Type B pancreatic cell (in vitro differentiated cells): ENCODE results near the gene TAS2R31. TPM values are rescaled to one million over a fixed set of nuclear protein-coding genes. Genes with fewer than 3 reads are reported as not detected.

Source experiments
- DNase-seq: peaks from one replicate; pipeline ENCODE4 v3.0.0; 2021; ENCODE audit warnings: mixed read lengths; ENCODE audit not compliant: unreplicated experiment; ENCODE audit errors: extremely low spot score
- H3K27ac Mint-ChIP-seq: 2 replicates; pipeline ENCODE4 v1.8.0; 2021; ENCODE audit warnings: mild to moderate bottlenecking, mixed read lengths
- H3K27me3 Mint-ChIP-seq: 2 replicates; pipeline ENCODE4 v1.8.0; 2021; ENCODE audit warnings: mixed read lengths
- H3K36me3 Mint-ChIP-seq: 2 replicates; pipeline ENCODE4 v1.8.0; 2021; ENCODE audit warnings: mixed read lengths
- H3K4me1 Mint-ChIP-seq: one replicate; pipeline ENCODE4 v1.8.0; 2021; ENCODE audit warnings: mixed read lengths; ENCODE audit not compliant: unreplicated experiment
- H3K4me3 Mint-ChIP-seq: 2 replicates; pipeline ENCODE4 v1.8.0; 2021; ENCODE audit warnings: mild to moderate bottlenecking, mixed read lengths
- H3K9me3 Mint-ChIP-seq: 2 replicates; pipeline ENCODE4 v1.8.0; 2021; ENCODE audit warnings: mixed read lengths
- CTCF ChIP-seq: fragments of 200-600 bp; sonication (generic); conservative IDR thresholded peaks from 2 replicates; pipeline ENCODE4 v1.5.0; 2021; ENCODE audit warnings: antibody characterized with exemption, mild to moderate bottlenecking
- total RNA-seq: library from RNA; stranded (reverse); gene quantifications from 2 replicates; pipeline ENCODE4 v1.2.1, GENCODE V29; 2021; ENCODE audit warnings: low replicate concordance

The TAS2R31 gene
- total RNA-seq, 1 donor from 2014 or later, result 4.3 TPM

- peaks cover 41% of the 10 kb centered on the region for H3K36me3 Mint-ChIP-seq
- no peaks in the 10 kb centered on the region for H3K9me3 Mint-ChIP-seq
- no peak for TF ChIP-seq CTCF
- no peaks in the 10 kb centered on the region for H3K27me3 Mint-ChIP-seq
- DNase-seq, result no peak
- peaks cover 3% of the 10 kb centered on the region for H3K4me1 Mint-ChIP-seq
- no peak overlapping the region for H3K4me3 Mint-ChIP-seq
- no peak overlapping the region for H3K27ac Mint-ChIP-seq
Measured at GRCh38 chr12:11016937-11017336, 14.3 kb downstream of the TAS2R31 start.

- no peak overlapping the region for H3K4me3 Mint-ChIP-seq
- no peak for DNase-seq
- H3K4me1 Mint-ChIP-seq, result peaks cover 3% of the 10 kb centered on the region
- H3K9me3 Mint-ChIP-seq, result no peaks in the 10 kb centered on the region
- no peak overlapping the region for H3K27ac Mint-ChIP-seq
- H3K27me3 Mint-ChIP-seq, result no peaks in the 10 kb centered on the region
- peaks cover 41% of the 10 kb centered on the region for H3K36me3 Mint-ChIP-seq
- TF ChIP-seq CTCF, result no peak
Measured at GRCh38 chr12:11015775-11016430, 15.3 kb downstream of the TAS2R31 start.

DNA sequence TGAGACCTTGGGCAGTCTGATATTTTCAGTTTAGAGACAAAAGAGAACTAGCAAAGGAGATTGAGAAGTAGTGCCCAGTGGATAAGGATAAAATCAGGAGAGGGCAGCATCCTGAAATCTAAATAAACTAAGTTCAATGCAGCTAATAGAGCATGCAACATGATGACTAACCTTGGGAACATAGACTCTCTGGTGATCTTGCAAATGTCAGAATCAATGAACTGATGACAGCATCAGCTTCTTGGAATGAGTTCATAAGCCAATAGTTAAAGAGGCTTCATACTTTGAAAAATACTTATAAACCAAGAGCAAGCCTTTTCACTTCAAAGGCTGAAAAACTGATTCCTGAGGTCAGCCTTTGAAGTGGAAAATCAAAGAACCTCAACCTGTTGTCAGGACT, 17.0 kb downstream of the TAS2R31 start:
- Mint-ChIP-seq H3K27me3 (no peaks in the 10 kb centered on the region), H3K27ac (no peak overlapping the region)
- no peak for TF ChIP-seq CTCF

GRCh38 chr12:11007608-11008007, 23.6 kb downstream of the TAS2R31 start:
- TF ChIP-seq CTCF, result no peak
- no peak overlapping the region for H3K4me3 Mint-ChIP-seq
- no peaks in the 10 kb centered on the region for H3K4me1 Mint-ChIP-seq
- no peak overlapping the region for H3K27ac Mint-ChIP-seq
- H3K9me3 Mint-ChIP-seq, result no peaks in the 10 kb centered on the region
- H3K27me3 Mint-ChIP-seq, result no peaks in the 10 kb centered on the region
- peaks cover 19% of the 10 kb centered on the region for H3K36me3 Mint-ChIP-seq
- no peak for DNase-seq

More for the DNA sequence above, 17.0 kb downstream of the TAS2R31 start:
- Mint-ChIP-seq H3K36me3 (peaks cover 34% of the 10 kb centered on the region), H3K4me1 (peaks cover 3% of the 10 kb centered on the region), H3K9me3 (no peaks in the 10 kb centered on the region), H3K4me3 (no peak overlapping the region)
- no peak for DNase-seq

DNA sequence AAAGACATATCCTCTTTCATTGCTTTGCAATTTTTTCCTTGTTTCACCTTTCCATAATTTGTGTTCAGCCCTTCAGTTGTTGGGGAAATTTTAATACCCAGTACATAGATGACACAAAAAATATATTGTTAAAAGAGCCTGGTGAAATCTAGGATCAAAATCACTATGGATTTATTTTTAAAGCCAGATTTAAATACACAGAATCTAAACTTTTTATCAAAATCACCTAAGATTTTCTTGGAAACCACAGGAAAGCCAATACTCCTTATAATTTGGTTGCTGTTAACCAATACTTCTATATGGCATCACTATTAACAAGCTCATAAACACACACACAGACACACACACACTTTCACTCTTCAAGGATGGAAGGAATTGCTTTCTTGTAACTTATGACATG, 33.0 kb downstream of the TAS2R31 start, which contains the start of gene TAS2R20:
Gene TAS2R20, minus strand, starts transcription at position 101 of the 400 bp plus-strand sequence. CDS start 429 bp downstream, outside the sequence.
- no peaks in the 10 kb centered on the region for H3K27me3 Mint-ChIP-seq
- H3K4me1 Mint-ChIP-seq, result no peaks in the 10 kb centered on the region
- TF ChIP-seq CTCF, result no peak
- no peak for DNase-seq
- no peak within 1 kb of the TSS for H3K27ac Mint-ChIP-seq
- H3K4me3 Mint-ChIP-seq, result no peak within 1 kb of the TSS
- H3K9me3 Mint-ChIP-seq, result peaks cover 5% of the 10 kb centered on the region
- peaks cover 19% of the 10 kb centered on the region for H3K36me3 Mint-ChIP-seq
